PFSK-1 (cell line): Measurements from ENCODE around the gene RINL.

Source experiments
- FOXP2 ChIP-seq: optimal IDR thresholded peaks from 2 replicates; pipeline ENCODE3; 2011; ENCODE audit warnings: borderline replicate concordance, control low read depth, inconsistent platforms; ENCODE audit not compliant: insufficient read depth; ENCODE audit errors: extremely low read length, extremely low read depth
- POLR2AphosphoS5 ChIP-seq: IDR thresholded peaks from 2 replicates; pipeline ENCODE4 v1.6.1; 2012; ENCODE audit warnings: low read depth, mild to moderate bottlenecking, control low read depth, low read length, moderate library complexity
- SIN3A ChIP-seq: IDR thresholded peaks from 2 replicates; pipeline ENCODE4 v1.6.1; 2012; ENCODE audit warnings: mild to moderate bottlenecking, low read length, moderate library complexity, borderline replicate concordance; ENCODE audit not compliant: insufficient read depth
- TAF1 ChIP-seq: IDR thresholded peaks from 2 replicates; pipeline ENCODE4 v1.6.1; 2012; ENCODE audit warnings: low read length, control low read depth, borderline replicate concordance; ENCODE audit not compliant: insufficient read depth
- TF ChIP-seq, protein P1 (sequence below), 2 experiments: IDR thresholded peaks; 2 replicates each; pipeline versions ENCODE4 v1.6.1 to v1.8.0; 2011 to 2012; ENCODE audit warnings: low read depth in 2 of 2, low read length in 2 of 2, control low read depth in 1 of 2, inconsistent platforms in 1 of 2, mild to moderate bottlenecking in 1 of 2, moderate library complexity in 1 of 2; ENCODE audit not compliant: insufficient read depth in 1 of 2

RINL gene

DNA sequence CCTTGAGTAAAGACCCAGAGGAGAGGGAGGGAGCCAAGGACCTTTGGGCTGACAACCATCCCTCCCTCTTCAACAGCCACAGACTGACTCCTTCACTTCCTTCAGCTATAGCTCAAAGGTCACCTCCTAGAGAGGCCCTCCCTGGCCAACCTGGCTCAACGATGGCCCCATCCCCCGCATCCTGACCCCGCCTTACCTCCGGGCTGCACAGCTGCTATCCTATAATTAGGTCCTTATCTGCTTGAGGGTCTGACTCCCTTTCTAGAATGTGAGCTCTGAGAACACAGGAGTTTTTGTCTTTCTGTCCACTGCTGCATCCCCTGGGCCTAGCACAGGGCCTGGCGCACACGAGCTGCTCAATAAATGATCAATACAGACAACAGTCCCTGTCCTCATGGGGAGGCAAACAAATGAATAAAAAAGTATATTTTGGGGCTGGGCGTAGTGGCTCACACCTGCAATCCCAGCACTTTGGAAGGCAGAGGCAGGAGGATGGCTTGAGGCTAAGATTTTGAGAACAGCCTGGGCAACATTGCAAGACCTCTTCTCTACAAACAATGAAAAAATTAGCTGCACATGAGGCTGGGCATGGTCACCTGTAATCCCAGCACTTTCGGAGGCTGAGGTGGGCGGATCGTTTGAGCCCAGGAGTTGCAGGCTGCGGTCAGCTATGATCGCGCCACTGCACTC lies 58.7 kb downstream of the RINL start:
- TF ChIP-seq FOXP2 (no peak), POLR2AphosphoS5 (no peak), TAF1 (no peak), SIN3A (no peak)
- TF ChIP-seq, protein P1, sequence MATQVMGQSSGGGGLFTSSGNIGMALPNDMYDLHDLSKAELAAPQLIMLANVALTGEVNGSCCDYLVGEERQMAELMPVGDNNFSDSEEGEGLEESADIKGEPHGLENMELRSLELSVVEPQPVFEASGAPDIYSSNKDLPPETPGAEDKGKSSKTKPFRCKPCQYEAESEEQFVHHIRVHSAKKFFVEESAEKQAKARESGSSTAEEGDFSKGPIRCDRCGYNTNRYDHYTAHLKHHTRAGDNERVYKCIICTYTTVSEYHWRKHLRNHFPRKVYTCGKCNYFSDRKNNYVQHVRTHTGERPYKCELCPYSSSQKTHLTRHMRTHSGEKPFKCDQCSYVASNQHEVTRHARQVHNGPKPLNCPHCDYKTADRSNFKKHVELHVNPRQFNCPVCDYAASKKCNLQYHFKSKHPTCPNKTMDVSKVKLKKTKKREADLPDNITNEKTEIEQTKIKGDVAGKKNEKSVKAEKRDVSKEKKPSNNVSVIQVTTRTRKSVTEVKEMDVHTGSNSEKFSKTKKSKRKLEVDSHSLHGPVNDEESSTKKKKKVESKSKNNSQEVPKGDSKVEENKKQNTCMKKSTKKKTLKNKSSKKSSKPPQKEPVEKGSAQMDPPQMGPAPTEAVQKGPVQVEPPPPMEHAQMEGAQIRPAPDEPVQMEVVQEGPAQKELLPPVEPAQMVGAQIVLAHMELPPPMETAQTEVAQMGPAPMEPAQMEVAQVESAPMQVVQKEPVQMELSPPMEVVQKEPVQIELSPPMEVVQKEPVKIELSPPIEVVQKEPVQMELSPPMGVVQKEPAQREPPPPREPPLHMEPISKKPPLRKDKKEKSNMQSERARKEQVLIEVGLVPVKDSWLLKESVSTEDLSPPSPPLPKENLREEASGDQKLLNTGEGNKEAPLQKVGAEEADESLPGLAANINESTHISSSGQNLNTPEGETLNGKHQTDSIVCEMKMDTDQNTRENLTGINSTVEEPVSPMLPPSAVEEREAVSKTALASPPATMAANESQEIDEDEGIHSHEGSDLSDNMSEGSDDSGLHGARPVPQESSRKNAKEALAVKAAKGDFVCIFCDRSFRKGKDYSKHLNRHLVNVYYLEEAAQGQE (IDR thresholded peaks at IDR 0.05; ENCODE audit: insufficient read depth in 1 of 2, low read depth in 2 of 2, low read length in 2 of 2) = no peak
